GM18909 (cell line): ENCODE results near the gene SYNJ2BP.
A peak's percentile ranks its signal among the peaks of the same experiment; 100 is the strongest.
"Not testable (repeated sequence)": the region's sequence is repeated elsewhere in the genome, so short reads cannot be mapped to it uniquely, and the experiment has no call there.

ENCODE experiments used
- ATAC-seq: cut with Tn5 transposase; IDR thresholded peaks from one replicate; pipeline ENCODE4 v1.9.1; 2021; ENCODE audit warnings: mild to moderate bottlenecking; ENCODE audit not compliant: unreplicated experiment, poor library complexity

Gene SYNJ2BP, protein sequence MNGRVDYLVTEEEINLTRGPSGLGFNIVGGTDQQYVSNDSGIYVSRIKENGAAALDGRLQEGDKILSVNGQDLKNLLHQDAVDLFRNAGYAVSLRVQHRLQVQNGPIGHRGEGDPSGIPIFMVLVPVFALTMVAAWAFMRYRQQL

DNA sequence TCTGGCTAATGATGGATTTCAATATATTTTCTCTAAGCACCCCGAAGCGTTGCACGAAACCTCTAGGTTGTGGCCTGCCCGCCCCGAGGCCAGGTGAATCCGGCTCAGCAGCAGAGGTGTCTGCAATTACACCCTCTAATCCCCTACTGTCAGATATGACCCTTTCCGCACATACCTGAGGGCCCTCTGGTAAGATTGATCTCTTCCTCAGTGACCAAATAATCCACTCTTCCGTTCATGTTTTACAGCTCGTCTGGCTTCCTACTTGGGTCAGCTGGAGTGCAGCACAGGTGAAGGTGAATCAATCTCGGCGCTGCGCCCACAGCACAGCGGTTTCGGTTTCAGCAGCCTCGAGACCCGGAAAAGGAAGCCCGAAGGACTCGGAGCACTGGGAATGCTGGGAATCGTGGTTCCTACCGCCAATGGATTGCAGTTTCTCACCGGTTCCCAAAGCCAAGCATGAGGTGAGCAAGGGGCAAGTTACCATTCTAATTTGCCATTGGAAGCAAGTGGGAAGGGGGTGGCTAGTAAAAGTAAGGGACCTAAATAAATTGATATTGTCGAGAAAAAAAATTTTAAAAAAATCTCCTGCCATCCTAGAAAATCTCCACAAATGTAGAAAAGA is at the start of gene SYNJ2BP:
TSS of gene SYNJ2BP (minus strand) at position 366 of the 625 bp plus-strand sequence. CDS start at position 239, 127 bp downstream.
- ATAC-seq = peak; percentile 55

DNA sequence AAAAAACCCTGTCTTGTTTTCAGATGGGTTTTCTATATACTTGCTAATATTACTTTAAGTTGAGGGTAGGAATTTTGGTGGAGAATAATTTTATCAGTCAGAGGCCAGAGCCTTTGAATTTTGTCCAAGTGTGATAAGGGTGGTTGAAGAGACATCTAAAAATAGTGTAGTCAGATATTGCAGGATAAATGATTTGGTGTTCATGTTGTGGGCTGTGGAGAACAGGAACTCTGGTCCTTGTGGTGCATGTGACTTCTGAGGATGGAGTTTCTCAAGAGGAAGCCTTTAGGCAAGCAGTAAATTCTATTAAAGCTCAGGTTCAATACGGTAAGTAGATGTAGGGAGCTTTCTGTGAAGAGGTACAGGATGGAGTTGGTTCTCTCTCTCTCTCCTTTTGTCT is 37.8 kb upstream of the SYNJ2BP start:
- no peak for ATAC-seq

DNA sequence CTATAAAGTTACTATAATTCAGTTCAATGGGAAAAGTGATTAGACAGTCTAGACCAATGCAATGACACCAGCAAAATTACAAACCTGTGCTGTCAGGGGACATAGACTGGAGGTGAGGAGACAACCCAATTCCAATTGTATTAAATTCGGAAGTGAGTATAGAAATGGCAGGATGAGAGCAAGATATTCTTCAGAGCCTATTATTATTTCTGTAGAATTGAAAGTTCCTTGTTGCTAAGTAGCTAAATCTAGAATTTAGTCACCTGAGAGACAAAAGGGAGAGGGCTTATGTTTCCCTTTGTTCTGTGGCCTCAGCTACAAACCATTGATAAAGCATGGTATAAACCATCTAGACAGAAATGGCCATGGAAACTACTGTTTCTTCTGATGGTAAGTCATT is 35.0 kb upstream of the SYNJ2BP start, which contains the start of gene ADAM21:
TSS of gene ADAM21 (plus strand) at position 301 of the 400 bp plus-strand sequence. CDS start 5,326 bp downstream, outside the sequence.
- no peak for ATAC-seq

DNA sequence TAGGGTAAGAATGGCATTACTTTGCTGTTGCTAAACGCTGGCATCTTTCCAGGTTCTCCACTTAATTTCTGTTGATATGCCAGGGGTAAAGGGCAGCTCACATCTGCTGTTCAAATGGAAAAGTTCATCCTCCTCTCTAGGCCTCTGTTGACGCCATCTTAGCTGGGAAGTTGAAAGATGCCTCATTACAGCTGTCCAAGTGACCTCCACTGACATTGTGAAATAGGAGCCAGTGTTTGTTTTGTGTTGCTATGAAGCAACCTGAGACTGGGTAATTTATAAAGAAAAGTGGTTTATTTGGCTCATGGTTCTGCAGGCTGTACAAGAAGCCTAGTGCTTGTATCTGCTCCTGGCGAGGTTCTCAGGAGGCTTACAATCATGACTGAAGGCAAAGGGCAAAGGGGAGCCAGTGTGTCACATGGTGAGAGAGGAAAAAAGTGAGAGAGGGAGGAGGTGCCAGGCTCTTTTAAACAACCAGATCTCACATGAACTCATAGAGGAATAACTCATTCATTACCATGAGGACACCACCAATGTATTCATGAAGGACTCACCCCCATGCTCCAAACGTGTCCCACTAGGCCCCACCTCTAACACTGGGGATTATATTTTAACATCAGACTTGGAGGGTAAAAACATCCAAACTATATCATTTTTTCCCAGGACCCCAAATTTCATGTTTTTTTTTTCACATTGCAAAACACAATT is 31.9 kb upstream of the SYNJ2BP start:
- no peak for ATAC-seq

DNA sequence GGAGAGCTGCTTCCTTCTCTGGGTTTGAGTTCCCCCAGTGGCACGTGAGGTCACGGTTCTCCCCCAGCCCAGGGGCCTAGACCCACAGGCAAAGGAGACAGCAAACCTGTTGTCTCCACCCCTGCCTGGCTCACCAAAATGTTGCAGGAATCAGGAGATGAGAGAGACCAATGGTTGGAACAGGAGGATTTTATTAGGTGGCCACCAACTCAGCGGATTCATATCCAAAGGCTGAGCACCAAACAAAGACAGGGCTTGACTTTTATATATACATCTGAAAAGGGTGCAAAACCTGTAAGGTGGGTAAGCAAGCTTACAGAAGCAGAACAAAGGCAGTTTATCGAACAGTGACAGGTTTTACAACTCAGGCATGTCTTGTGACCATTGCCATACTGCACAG is 25.9 kb upstream of the SYNJ2BP start:
- ATAC-seq = no peak

DNA sequence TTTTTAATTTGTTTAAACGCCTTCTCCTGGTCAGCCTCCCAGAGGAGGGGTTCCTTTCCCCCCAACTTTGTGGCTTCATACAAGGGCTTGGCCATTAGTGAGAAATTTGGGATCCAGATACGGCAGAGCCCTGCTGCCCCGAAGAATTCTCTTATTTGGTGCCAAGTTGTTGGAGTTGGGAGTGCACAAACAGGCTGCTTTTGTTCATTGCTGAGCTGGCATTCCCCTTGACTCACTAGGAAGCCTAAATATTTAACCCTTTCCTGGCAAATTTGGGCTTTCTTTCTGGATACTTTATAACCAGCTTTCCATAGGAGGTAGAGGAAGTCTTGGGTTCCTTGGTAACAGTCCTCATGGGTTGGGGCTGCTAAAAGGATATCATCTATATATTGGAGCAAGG is 24.8 kb upstream of the SYNJ2BP start:
- ATAC-seq = no peak

DNA sequence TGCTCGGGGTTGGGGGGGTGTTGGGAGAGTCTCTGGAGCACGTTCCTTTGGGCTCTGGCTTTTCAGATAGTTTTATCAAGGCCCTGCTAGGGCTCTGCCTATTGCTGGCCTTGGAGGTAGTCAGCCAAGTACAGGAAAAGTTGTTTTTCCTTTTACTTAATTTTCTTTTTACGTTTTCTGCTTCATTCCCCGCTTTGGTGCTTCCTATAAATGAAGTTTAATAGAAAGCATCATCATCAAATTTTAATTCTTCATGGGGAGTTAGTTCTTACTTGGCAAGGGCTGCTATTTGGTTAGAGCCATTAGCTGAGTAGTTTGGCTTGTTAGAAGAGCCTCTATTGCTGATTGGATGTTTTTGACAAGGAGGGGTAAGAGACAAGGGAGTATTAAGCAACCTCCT is 20.0 kb upstream of the SYNJ2BP start:
- ATAC-seq = no peak

DNA sequence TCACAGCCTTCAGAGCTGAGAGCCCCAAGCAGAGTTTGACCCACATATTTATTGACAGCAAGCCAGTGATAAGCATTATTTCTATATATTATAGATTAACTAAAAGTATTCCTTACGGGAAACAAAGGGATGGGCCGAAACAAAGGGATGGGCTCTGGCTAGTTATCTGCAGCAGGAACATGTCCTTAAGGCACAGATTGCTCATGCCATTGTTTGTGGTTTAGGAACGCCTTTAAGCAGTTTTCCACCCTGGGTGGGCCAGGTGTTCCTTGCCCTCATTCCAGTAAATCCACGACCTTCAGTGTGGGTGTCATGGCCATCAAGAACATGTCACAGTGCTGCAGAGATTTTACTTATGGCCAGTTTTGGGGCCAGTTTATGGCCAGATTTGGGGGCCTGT is 9.7 kb upstream of the SYNJ2BP start:
- not testable (repeated sequence) for ATAC-seq

DNA sequence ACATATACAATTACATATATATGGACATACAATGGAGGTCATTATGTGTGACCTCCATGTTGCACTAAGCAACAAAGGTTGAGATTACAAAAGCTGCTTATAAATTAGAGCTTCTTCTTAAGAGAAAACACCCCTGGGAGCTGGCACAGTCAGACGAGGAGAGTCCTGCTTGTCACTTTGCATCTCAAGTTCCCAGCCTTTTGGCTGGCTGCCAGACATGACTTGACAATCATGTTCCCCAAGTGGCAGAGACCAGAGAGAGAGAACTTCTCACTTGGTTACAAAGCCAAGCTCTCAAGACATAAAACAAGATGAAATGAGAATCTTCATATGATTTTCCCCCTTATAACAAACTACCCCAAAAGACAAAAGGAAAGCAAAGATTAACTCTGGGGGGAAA is 8.5 kb upstream of the SYNJ2BP start:
- ATAC-seq = no peak

DNA sequence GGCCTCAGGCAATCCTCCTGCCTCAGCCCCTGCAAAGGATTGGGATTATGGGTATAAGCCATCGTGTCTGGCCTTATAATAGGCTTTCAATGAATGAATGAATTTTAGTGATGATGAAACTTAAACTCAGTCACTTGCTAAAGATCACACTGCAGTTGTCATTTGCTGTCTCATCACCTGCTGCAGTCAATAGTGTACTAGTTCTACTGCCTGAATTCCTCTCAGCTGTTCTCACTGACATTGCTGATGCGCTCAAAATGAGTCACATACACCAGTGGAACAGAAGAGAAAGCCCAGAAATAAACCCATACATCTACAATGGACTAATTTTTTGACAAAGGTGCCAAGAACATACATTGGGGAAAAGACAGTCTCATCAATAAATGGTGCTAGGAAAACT is 5.6 kb upstream of the SYNJ2BP start:
- ATAC-seq = no peak

DNA sequence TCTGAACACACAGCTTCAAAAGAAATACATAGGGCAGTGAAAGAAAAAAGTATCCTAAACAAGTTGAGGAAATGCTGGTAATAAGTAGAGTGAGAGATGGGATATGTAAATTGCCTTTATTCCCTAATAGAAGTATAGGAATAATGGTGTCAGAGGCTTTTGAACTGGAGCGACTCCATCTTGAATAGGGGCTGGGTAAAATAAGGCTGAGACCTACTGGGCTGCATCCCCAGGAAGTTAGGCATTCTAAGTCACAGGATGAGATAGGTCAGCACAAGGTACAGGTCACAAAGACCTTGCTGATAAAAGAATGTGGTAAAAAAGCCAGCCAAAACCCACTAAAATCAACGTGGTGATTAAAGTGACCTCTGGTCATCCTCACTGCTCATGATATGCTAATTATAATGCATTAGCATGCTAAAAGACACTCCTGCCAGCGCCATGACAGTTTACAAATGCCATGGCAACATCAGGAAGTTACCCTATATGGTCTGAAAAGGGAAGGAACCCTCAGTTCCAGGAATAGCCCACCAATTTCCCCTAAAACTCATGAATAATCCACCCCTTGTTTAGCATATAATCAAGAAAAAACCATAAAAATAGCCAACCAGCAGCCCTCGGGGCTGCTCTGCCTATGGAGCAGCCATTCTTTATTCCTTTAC is 2.5 kb upstream of the SYNJ2BP start:
- ATAC-seq = not testable (repeated sequence)

DNA sequence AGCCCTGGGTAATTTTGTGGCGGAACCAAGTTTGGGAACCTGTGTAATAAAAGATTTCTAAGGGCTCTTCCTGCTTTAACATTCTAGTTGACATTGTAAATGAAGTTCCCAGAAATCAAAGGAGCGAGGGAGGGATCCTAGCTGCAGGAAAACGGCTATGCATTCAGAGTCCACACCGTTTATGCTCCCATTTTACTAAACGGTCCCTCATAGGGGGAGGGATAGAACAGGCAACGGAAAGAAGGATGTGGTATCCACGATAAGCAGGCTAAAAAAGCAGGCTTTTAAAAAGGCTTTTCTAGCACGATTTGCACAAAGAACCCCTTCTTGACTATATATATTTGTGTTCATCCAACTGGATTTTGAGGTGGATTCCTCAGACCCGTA is 559 bp downstream of the SYNJ2BP start:
- no peak for ATAC-seq

DNA sequence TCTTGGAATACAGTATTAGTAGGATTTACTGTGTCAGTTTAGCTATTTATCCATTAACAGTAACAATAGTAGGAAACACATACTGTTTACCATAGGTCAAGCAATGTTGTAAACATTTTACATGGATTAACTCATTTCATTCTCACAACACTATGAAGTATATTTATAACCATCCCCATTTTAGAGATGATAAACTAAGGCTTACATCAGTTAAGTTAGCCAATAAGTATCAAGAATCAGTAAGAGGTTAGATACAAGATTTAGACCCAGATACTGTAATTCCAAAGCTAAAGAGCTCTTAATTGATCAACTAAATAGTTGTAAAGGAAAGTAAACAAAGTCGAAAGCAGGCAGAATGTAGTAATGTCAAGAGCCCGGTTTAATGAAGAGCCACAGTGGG is 1.1 kb downstream of the SYNJ2BP start:
- no peak for ATAC-seq

DNA sequence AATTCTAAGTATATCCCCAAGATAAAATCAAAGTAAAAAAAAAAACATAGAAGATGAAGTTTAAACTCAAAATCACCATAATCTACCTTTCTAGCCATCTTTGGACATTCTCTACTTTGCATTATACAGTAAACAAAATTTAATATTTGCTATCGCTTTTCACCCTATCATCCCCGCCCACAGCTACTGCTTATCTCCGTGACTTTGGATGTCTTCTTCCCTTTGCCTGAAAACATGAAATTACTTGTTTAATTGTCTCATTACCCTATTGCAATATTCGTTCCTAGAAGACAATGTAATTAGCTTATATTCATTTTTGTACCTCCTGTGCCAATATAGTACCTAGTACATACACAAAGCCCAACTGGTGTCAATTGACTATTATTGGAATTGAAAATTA is 9.3 kb downstream of the SYNJ2BP start:
- ATAC-seq = no peak

DNA sequence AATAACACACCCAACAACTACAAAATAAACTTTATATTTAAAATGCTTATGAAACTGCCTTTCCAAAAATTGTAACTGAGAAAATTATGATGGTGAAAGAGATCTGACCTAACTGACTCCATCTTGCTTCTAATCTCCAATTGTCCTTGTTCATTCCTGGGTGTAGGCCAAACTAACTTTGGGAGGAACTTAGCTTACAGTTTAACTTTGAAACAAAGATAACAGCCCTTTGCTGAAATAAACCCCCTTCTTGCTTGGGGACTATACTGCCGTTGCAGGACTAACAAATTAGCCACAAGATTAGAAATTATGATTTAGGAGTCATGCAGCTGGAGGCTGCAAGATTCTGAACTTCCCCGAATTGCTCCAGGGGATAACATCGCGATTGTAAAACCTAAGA is 10.7 kb downstream of the SYNJ2BP start:
- not testable (repeated sequence) for ATAC-seq

DNA sequence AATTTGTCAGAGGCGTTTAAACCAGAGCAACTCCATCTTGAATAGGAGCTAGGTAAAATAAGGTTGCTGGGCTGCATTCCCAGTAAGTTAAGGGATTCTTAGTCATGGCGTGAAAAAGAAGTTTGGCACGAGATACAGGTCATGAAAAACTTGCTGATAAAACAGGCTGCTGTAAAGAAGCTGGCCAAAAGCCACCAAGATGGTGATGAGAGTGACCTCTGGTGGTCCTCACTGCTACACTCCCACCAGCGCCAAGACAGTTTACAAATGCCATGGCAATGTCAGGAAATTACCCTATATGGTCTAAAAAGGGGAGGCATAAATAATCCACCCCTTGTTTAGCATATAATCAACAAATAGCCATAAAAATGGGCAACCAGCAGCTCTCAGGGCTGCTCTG is 13.6 kb downstream of the SYNJ2BP start:
- not testable (repeated sequence) for ATAC-seq

DNA sequence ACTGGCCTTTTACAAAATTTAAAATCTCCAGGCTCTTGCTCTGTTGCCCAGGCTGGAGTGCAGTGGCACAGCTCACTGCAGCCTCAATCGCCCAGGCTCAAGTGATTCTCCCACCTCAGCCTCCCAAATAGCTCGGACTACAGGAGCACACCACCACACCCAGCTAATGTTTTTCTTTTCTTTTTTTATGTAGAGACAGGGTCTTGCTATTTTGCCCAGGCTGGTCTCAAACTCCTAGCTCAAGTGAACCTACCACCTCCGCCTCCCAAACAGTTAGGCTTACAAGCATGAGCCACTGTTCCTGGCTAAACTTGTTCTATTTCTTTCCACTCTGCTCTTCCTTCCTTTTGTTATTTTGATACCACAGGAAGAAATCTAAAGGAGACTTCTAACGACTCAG is 15.2 kb downstream of the SYNJ2BP start:
- ATAC-seq = no peak

DNA sequence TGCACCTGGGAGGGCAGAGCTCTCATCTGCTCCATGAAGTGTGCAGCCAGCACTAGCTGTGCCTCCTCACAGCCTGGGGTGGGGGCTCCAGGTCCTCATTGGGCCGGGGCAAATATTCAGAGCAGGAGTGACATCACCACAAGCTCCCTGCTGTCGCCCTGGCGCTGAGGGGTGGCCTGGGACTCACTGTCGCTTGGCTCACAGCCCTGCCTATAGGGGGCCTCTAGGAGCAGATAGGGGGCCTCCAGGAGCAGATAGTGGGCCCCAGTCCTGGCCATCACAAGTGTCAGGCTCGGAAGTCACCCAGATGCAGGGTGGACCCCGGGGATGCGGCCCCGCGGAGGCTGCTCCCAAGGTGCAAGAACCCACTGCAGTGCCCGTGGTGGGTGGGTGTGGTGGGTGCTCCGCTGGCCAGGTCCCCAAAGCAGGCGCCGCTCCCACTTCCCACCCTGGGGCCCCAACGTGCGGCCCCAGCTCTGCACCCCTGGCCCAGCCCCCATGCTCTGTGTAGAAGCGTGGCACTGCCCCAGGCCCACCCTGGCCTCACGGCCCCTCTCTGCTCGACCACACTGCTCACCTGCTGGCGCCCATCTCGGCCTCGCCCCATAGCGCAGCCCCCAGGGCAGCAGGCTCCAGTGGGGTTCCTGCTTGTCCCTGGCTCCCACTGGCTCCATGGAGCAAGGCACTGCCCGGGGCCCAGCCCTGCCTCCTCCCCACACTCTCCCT is 18.0 kb downstream of the SYNJ2BP start:
- ATAC-seq = no peak

DNA sequence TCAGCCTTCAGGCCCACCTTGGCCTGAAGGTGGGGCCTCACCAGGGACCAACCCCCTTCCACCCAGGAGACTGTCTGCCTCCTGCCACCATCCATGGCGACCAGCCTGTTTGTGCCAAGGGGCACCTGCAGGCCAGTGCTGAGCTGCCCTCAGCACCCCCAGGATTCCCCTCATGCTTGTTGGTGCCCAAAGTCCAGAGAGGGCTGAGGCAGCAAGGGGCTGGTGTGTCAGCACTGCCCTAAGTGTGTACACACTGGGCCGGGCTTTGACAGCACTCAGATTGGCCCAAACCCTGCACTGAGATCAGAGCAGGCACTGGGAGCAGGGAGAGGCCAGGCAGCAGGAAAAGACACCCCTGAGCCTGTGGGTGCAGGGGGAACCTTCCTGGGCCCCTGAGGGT is 18.6 kb downstream of the SYNJ2BP start:
- no peak for ATAC-seq

DNA sequence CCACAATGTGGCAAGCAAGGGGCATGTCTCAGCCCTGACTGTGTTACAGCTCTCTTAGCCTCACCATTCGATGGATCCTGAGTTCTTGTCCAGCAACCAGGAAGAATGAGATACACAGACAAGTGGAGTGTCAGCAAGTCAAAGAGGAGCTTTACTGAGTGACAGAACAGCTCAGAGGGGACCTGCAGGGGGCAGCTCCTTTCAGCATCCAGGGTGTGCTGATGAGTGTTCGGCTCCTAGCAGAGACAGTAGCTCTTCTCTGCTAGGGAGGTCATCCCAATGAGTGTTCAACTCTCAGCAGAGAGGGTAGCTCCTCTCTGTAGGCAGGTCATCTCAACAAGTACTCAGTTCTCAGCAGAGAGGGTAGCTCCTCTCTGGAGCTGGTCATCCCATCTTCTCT is 19.1 kb downstream of the SYNJ2BP start:
- ATAC-seq = no peak
